ENCODE results near the gene SUPT5H. TPM values are rescaled to one million over a fixed set of nuclear protein-coding genes. Genes with fewer than 3 reads are reported as not detected.

The SUPT5H gene
- total and polyA plus RNA-seq, 2 of the 4 experiments (the other 2 are of a cell fraction), result 75.3 to 116 TPM

DNA sequence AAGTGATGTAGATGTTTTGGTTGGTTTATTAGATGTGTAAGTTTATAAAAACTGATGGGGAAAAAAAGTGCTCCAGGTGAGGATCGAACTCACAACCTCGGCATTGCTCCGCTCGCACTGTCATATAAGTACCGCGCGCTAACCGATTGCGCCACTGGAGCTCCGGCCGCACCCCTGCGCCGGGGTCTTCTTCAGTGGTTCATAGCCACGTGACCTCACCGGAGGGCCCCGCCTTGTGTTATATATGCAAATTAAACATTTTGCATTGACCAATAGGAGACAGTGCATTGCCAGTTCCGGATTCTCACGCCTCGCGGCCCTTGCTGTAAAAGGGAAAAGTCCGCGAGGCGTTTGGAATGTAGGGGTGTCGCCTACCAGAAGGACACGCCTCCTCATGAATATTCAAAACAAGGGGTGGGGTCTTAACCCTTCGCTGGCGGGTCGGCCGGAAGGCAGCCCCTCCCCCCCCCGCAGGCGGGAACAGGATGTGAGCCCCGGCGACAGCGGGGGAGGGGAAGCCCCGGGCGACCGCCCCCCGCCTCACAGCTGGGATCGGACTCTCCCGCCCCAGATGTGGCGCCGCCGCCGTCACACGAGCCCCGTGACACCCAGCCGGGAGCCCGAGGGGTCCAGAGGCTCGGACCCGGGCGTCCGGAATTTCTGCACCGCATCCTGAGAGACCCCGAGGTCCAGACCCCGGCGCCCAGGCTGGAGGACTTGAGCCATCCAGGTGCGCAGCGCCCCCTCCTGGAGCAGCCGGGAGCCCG is 33.1 kb upstream of the SUPT5H start, which contains the start of gene PLEKHG2 (continued):
- TF ChIP-seq RFX5 (IDR thresholded peaks at IDR 0.05; ENCODE audit: low read depth, low read length) (no peak), FOS (IDR thresholded peaks at IDR 0.05; ENCODE audit: low read depth, low read length) (peak; percentile 31; the same call in 1 of the 2 replicates), MAFK (IDR thresholded peaks at IDR 0.05; ENCODE audit: low read depth, low read length) (peak; percentile 12; the same call in 1 of the 2 replicates)

DNA sequence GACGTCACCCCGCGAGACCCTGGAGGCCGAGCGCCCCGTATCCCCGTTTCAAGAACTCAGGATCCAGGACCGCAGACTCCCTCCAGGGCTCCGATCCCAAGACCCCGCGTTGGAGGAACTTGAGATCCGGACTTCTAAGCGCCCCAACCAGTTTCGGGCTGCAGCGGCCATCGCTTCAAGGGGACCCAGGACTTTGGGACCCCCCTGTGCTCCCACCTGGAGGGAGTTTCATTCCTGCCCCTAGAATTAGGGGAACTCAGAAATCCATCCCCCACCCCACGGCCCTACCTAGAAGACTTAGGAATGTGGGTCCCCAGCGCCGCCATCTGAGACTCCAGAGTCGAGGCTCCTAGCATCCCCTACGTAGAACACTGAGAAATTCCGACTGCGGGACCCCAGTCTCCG is 32.5 kb upstream of the SUPT5H start:
- Histone ChIP-seq H4K91ac (ENCODE audit: insufficient read depth, low read depth, low read length) (peak overlapping the region; percentile 95), H3K23ac (ENCODE audit: low read depth, low read length) (peak overlapping the region; percentile 95; the same call in 1 of the 2 replicates), H2AK5ac (ENCODE audit: low read depth, low read length) (peak overlapping the region; percentile 95), H4K5ac (ENCODE audit: low read depth, low read length) (peak overlapping the region; percentile 69), H3K4ac (ENCODE audit: low read depth, low read length) (peak overlapping the region; percentile 98), H3K9me3 (ENCODE audit: control insufficient read depth, insufficient read depth, low read length) (no peaks in the 10 kb centered on the region), H2AFZ (replicated peaks; ENCODE audit: low read length, poor library complexity) (peak overlapping the region; percentile 92), H2BK20ac (ENCODE audit: low read depth, low read length) (peak overlapping the region; percentile 29; the same call in 1 of the 2 replicates), H3K27ac (ENCODE audit: insufficient read depth, low read length) (peak overlapping the region; percentile 98), H3K4me3 (ENCODE audit: insufficient read depth, low read depth, low read length) (peak overlapping the region; percentile 90), H3K79me1 (ENCODE audit: low read depth in 1 of 2, low read length in 2 of 2) (peaks cover 10 to 60% of the 10 kb centered on the region in 2 experiments; a peak in 3 of 4 replicates), H2AK9ac (replicated peaks; ENCODE audit: low read depth, low read length, poor library complexity) (peak overlapping the region; percentile 100), H3K36me3 (ENCODE audit: control insufficient read depth, insufficient read depth, low read length) (peaks cover 34% of the 10 kb centered on the region), H3K9me1 (ENCODE audit: insufficient read depth, low read length) (peaks cover 9% of the 10 kb centered on the region; the same call in 1 of the 2 replicates), H3K4me2 (ENCODE audit: low read depth, low read length) (peak overlapping the region; percentile 61), H2BK15ac (ENCODE audit: low read depth, low read length) (peak overlapping the region; percentile 74; the same call in 1 of the 3 replicates), H3K18ac (ENCODE audit: low read depth, low read length) (peak overlapping the region; percentile 50), H3K27me3 (ENCODE audit: control insufficient read depth, insufficient read depth, low read length) (no peaks in the 10 kb centered on the region), H2BK120ac (ENCODE audit: low read depth, low read length) (peak overlapping the region; percentile 90), H4K20me1 (ENCODE audit: insufficient read depth, low read length) (peaks cover 49% of the 10 kb centered on the region), H3K4me1 (ENCODE audit: control insufficient read depth, insufficient read depth, low read length) (peaks cover 26% of the 10 kb centered on the region), H3K9ac (ENCODE audit: low read depth, low read length) (peak overlapping the region; percentile 99), H3K14ac (replicated peaks; ENCODE audit: low read depth, low read length) (peak overlapping the region; percentile 99), H4K8ac (ENCODE audit: low read depth in 2 of 2, low read length in 2 of 2) (peak overlapping the region; percentile 85 to 94), H3K56ac (ENCODE audit: extremely low read depth, insufficient read depth, low read length) (peak overlapping the region; percentile 99), H2BK5ac (ENCODE audit: low read depth, low read length, poor library complexity, severe bottlenecking) (peak overlapping the region; percentile 88)
- dilution Hi-C loops (cut with HindIII; ENCODE audit: low sequenced_read_pairs, unreplicated experiment), result no loop called here
- POLR2A ChIA-PET (ENCODE audit: unreplicated experiment), result no interaction called here
- ATAC-seq (ENCODE audit: low read depth) (peak; percentile 0; the same call in 1 of the 2 replicates), DNase-seq (no peak)
- no CpG with 5 or more reads among the region's 24 CpGs for WGBS, 2 experiments (ENCODE audit: extremely low coverage in 2 of 2, insufficient read length in 1 of 2)
- BruUV-seq (replicated peaks), result no TSS peak
- CTCF ChIA-PET, result interaction anchor here (1.7 to 2.3 kb wide), 2 partner anchors 12 to 15 kb away, joined by 10 to 28 read pairs; no protein-coding TSS in a partner anchor
- TF ChIP-seq, protein P1, sequence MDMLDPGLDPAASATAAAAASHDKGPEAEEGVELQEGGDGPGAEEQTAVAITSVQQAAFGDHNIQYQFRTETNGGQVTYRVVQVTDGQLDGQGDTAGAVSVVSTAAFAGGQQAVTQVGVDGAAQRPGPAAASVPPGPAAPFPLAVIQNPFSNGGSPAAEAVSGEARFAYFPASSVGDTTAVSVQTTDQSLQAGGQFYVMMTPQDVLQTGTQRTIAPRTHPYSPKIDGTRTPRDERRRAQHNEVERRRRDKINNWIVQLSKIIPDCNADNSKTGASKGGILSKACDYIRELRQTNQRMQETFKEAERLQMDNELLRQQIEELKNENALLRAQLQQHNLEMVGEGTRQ (IDR thresholded peaks at IDR 0.05; ENCODE audit: low read depth, low read length), result no peak
- TF ChIP-seq RAD21 (IDR thresholded peaks at IDR 0.05; ENCODE audit: low read length), result no peak
- TF ChIP-seq FOS (IDR thresholded peaks at IDR 0.05; ENCODE audit: low read depth, low read length), result no peak
- no peak for TF ChIP-seq MAZ (IDR thresholded peaks at IDR 0.05; ENCODE audit: borderline replicate concordance, low read depth, low read length)
- no peak; the same call in 1 of the 2 replicates for TF ChIP-seq CHD1 (IDR thresholded peaks at IDR 0.05; ENCODE audit: low read depth, low read length)
- no peak for TF ChIP-seq RFX5 (IDR thresholded peaks at IDR 0.05; ENCODE audit: low read depth, low read length)
- TF ChIP-seq SMC3 (IDR thresholded peaks at IDR 0.05; ENCODE audit: low read depth, low read length), result no peak
- no peak for TF ChIP-seq POLR2A (IDR thresholded peaks at IDR 0.05; ENCODE audit: low read depth, low read length)
- TF ChIP-seq BHLHE40 (IDR thresholded peaks at IDR 0.05; ENCODE audit: low read depth, low read length), result no peak
- TF ChIP-seq, protein P2, sequence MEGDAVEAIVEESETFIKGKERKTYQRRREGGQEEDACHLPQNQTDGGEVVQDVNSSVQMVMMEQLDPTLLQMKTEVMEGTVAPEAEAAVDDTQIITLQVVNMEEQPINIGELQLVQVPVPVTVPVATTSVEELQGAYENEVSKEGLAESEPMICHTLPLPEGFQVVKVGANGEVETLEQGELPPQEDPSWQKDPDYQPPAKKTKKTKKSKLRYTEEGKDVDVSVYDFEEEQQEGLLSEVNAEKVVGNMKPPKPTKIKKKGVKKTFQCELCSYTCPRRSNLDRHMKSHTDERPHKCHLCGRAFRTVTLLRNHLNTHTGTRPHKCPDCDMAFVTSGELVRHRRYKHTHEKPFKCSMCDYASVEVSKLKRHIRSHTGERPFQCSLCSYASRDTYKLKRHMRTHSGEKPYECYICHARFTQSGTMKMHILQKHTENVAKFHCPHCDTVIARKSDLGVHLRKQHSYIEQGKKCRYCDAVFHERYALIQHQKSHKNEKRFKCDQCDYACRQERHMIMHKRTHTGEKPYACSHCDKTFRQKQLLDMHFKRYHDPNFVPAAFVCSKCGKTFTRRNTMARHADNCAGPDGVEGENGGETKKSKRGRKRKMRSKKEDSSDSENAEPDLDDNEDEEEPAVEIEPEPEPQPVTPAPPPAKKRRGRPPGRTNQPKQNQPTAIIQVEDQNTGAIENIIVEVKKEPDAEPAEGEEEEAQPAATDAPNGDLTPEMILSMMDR (conservative IDR thresholded peaks at IDR 0.05; ENCODE audit: low read depth, low read length), result no peak
- TF ChIP-seq NFE2L2 (IDR thresholded peaks at IDR 0.05; ENCODE audit: low read depth, low read length), result no peak
- TF ChIP-seq CEBPB (IDR thresholded peaks at IDR 0.05; ENCODE audit: low read depth, low read length), result no peak
- TF ChIP-seq MAFK (IDR thresholded peaks at IDR 0.05; ENCODE audit: low read depth, low read length), result no peak
- in situ Hi-C loops (cut with MboI; ENCODE audit: low sequenced_read_pairs), result no loop called here
- intact Hi-C loops (cut with micrococcal nuclease), result loop anchor here (1.0 to 2.0 kb wide), 5 partner anchors 10 to 290 kb away; partner anchors contain the start of gene SAMD4B
